HL-60 (cell line): Measurements from ENCODE around the gene DSN1.

Experiments
- CTCF ChIP-seq: IDR thresholded peaks from one replicate; pipeline ENCODE4 v1.5.1; 2011; ENCODE audit warnings: low read length, control low read depth, inconsistent platforms; ENCODE audit not compliant: insufficient read depth
- POLR2AphosphoS5 ChIP-seq: IDR thresholded peaks from 2 replicates; pipeline ENCODE4 v1.6.1; 2012; ENCODE audit warnings: low read depth
- TF ChIP-seq, protein P1 (sequence below): IDR thresholded peaks from 2 replicates; pipeline ENCODE4 v1.6.1; 2012; ENCODE audit warnings: low read depth; ENCODE audit not compliant: insufficient replicate concordance

GRCh38 chr20:36806049-36806448 lies 32.5 kb upstream of the DSN1 start:
- no peak for TF ChIP-seq CTCF
- TF ChIP-seq, protein P1, sequence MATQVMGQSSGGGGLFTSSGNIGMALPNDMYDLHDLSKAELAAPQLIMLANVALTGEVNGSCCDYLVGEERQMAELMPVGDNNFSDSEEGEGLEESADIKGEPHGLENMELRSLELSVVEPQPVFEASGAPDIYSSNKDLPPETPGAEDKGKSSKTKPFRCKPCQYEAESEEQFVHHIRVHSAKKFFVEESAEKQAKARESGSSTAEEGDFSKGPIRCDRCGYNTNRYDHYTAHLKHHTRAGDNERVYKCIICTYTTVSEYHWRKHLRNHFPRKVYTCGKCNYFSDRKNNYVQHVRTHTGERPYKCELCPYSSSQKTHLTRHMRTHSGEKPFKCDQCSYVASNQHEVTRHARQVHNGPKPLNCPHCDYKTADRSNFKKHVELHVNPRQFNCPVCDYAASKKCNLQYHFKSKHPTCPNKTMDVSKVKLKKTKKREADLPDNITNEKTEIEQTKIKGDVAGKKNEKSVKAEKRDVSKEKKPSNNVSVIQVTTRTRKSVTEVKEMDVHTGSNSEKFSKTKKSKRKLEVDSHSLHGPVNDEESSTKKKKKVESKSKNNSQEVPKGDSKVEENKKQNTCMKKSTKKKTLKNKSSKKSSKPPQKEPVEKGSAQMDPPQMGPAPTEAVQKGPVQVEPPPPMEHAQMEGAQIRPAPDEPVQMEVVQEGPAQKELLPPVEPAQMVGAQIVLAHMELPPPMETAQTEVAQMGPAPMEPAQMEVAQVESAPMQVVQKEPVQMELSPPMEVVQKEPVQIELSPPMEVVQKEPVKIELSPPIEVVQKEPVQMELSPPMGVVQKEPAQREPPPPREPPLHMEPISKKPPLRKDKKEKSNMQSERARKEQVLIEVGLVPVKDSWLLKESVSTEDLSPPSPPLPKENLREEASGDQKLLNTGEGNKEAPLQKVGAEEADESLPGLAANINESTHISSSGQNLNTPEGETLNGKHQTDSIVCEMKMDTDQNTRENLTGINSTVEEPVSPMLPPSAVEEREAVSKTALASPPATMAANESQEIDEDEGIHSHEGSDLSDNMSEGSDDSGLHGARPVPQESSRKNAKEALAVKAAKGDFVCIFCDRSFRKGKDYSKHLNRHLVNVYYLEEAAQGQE = no peak
- no peak for TF ChIP-seq POLR2AphosphoS5
